ENCODE results near the gene NOS1.

DNA sequence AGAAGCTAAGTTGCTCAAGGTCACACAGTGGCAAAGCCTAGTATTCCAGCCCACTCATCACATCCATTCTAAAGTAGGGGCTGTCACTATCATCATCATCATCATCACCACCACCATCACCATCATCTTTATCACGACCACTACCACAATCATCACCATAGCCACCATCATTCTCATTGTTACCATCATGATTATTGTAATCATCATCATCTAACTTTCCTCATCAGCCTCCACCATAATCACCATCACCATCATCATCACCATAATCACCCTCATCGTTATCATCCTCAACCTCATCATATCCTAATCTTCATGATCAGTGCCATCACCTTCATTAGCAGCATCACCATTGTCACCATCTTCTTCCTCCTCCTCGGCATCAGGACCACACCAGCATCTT, 48.7 kb downstream of the NOS1 start:
- TF ChIP-seq ZNF565 (CRISPR knock-in tag; conservative IDR thresholded peaks at IDR 0.05; ENCODE audit: low read depth) = no peak
- TF ChIP-seq, protein P1, sequence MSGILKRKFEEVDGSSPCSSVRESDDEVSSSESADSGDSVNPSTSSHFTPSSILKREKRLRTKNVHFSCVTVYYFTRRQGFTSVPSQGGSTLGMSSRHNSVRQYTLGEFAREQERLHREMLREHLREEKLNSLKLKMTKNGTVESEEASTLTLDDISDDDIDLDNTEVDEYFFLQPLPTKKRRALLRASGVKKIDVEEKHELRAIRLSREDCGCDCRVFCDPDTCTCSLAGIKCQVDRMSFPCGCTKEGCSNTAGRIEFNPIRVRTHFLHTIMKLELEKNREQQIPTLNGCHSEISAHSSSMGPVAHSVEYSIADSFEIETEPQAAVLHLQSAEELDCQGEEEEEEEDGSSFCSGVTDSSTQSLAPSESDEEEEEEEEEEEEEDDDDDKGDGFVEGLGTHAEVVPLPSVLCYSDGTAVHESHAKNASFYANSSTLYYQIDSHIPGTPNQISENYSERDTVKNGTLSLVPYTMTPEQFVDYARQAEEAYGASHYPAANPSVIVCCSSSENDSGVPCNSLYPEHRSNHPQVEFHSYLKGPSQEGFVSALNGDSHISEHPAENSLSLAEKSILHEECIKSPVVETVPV (CRISPR knock-in tag; IDR thresholded peaks at IDR 0.05) = no peak
- TF ChIP-seq, protein P2, sequence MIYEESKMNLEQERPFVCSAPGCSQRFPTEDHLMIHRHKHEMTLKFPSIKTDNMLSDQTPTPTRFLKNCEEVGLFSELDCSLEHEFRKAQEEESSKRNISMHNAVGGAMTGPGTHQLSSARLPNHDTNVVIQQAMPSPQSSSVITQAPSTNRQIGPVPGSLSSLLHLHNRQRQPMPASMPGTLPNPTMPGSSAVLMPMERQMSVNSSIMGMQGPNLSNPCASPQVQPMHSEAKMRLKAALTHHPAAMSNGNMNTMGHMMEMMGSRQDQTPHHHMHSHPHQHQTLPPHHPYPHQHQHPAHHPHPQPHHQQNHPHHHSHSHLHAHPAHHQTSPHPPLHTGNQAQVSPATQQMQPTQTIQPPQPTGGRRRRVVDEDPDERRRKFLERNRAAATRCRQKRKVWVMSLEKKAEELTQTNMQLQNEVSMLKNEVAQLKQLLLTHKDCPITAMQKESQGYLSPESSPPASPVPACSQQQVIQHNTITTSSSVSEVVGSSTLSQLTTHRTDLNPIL (CRISPR knock-in tag; IDR thresholded peaks at IDR 0.05; ENCODE audit: low read depth) = no peak

All from SK-N-SH treated with all-trans-retinoic acid at 6 μM for 48 hours (cell line).